ENCODE results near the gene PRMT1. TPM values are rescaled to one million over a fixed set of nuclear protein-coding genes. Genes with fewer than 3 reads are reported as not detected.
"Not testable (repeated sequence)": the region's sequence is repeated elsewhere in the genome, so short reads cannot be mapped to it uniquely, and the experiment has no call there.

PRMT1 gene
- total RNA-seq, 2 donors from 2014 or later: 142 to 300 TPM

DNA sequence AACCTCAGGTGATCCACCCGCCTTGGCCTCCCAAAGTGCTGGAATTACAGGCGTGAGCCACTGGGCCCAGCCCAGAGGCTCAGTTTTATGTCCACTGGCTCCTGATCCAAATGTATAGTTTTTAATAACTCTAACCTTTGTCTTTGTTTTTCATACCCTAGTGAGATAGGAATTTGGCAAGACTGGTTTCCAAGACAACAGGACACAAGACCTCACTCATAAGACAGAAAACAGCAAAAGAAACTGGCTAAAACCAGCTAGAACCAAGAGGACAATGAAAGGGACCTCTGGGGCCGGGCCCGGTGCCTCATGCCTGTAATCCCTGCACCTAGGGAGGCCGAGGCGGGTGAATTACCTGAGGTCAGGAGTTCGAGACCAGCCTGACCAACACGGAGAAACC lies 41.4 kb downstream of the PRMT1 start:
- Histone ChIP-seq H3K36me3 (no peaks in the 10 kb centered on the region), H3K27me3 (replicated peaks; ENCODE audit: insufficient read depth) (no peaks in the 10 kb centered on the region), H3K27ac (no peak overlapping the region), H3K9me3 (no peaks in the 10 kb centered on the region), H3K4me3 (no peak overlapping the region), H3K4me1 (replicated peaks) (no peaks in the 10 kb centered on the region)
- intact Hi-C loops (cut with DNase I): no loop called here
- no peak for DNase-seq (ENCODE audit: low spot score)
- no peak for TF ChIP-seq POLR2AphosphoS5 (IDR thresholded peaks at IDR 0.05)
- TF ChIP-seq CTCF (IDR thresholded peaks at IDR 0.05): no peak
- TF ChIP-seq POLR2A (IDR thresholded peaks at IDR 0.05): no peak
- WGBS: 71% methylated on average over 8 of the region's 8 CpGs

GRCh38 chr19:49718991-49719390 lies 41.9 kb downstream of the PRMT1 start:
- H3K4me1 ChIP-seq (replicated peaks): no peaks in the 10 kb centered on the region
- H3K4me3 ChIP-seq: no peak overlapping the region
- no peak for TF ChIP-seq POLR2A (IDR thresholded peaks at IDR 0.05)
- no peak for TF ChIP-seq CTCF (IDR thresholded peaks at IDR 0.05)
- no peak for TF ChIP-seq POLR2AphosphoS5 (IDR thresholded peaks at IDR 0.05)
- intact Hi-C loops (cut with DNase I): no loop called here
- no peak for DNase-seq (ENCODE audit: low spot score)
- no peaks in the 10 kb centered on the region for H3K27me3 ChIP-seq (replicated peaks; ENCODE audit: insufficient read depth)
- H3K27ac ChIP-seq: no peak overlapping the region
- no peaks in the 10 kb centered on the region for H3K9me3 ChIP-seq
- H3K36me3 ChIP-seq: no peaks in the 10 kb centered on the region
- WGBS: 75% methylated on average over 6 of the region's 6 CpGs

GRCh38 chr19:49719420-49719819 lies 42.3 kb downstream of the PRMT1 start:
- H3K4me1 ChIP-seq (replicated peaks); H3K9me3 ChIP-seq; intact Hi-C loops (cut with DNase I); H3K4me3 ChIP-seq; H3K27ac ChIP-seq; DNase-seq (ENCODE audit: low spot score); H3K36me3 ChIP-seq; H3K27me3 ChIP-seq (replicated peaks; ENCODE audit: insufficient read depth): not testable (repeated sequence)
- 72% methylated on average over 22 of the region's 22 CpGs for WGBS

- no peak for DNase-seq (ENCODE audit: low spot score)
These were observed 50.4 kb downstream of the PRMT1 start for GRCh38 chr19:49727217-49728030.

GRCh38 chr19:49730166-49730565 lies 53.1 kb downstream of the PRMT1 start:
- no peaks in the 10 kb centered on the region for H3K9me3 ChIP-seq
- no peak for DNase-seq (ENCODE audit: low spot score)
- no peaks in the 10 kb centered on the region for H3K27me3 ChIP-seq (replicated peaks; ENCODE audit: insufficient read depth)
- 90% methylated on average over 5 of the region's 5 CpGs for WGBS
- H3K36me3 ChIP-seq: no peaks in the 10 kb centered on the region
- TF ChIP-seq CTCF (IDR thresholded peaks at IDR 0.05) (no peak), POLR2AphosphoS5 (IDR thresholded peaks at IDR 0.05) (no peak), POLR2A (IDR thresholded peaks at IDR 0.05) (no peak)
- intact Hi-C loops (cut with DNase I): no loop called here
- H3K4me3 ChIP-seq: no peak overlapping the region
- H3K27ac ChIP-seq: no peak overlapping the region
- H3K4me1 ChIP-seq (replicated peaks): no peaks in the 10 kb centered on the region

More at GRCh38 chr19:49727217-49728030, 50.4 kb downstream of the PRMT1 start:
- H3K9me3 ChIP-seq: no peaks in the 10 kb centered on the region
- WGBS: 43% methylated on average over 23 of the region's 23 CpGs
- TF ChIP-seq POLR2AphosphoS5 (IDR thresholded peaks at IDR 0.05) (no peak), CTCF (IDR thresholded peaks at IDR 0.05) (no peak), POLR2A (IDR thresholded peaks at IDR 0.05) (no peak)
- intact Hi-C loops (cut with DNase I): no loop called here
- H3K4me3 ChIP-seq: no peak overlapping the region
- peak overlapping the region in 1 of 2 donors; percentile 11 for H3K27ac ChIP-seq
- H3K36me3 ChIP-seq: no peaks in the 10 kb centered on the region
- no peaks in the 10 kb centered on the region for H3K4me1 ChIP-seq (replicated peaks)
- no peaks in the 10 kb centered on the region for H3K27me3 ChIP-seq (replicated peaks; ENCODE audit: insufficient read depth)

Small RNA genes within 50 kb of the gene (microRNA-seq; reads per million reads assigned to microRNA genes)
- gene MIR5088: 0.34 reads per million

Small RNA genes within 50 kb of the gene (small RNA-seq; reads per million reads assigned to genes)
- gene MIR5088: 0.09 to 0.20 reads per million in 2 donors

Other genes with a start within 250 kb of the PRMT1 start
- gene SLC17A7, start 235.7 kb upstream of the PRMT1 start, total RNA-seq: under 1 TPM; 0.09 to 0.40 TPM
- gene PIH1D1, start 225.5 kb upstream of the PRMT1 start, total RNA-seq: 100 to 1,000 TPM in 1 of 2 donors, 10 to 100 TPM in 1; 93.0 to 123 TPM
- gene ALDH16A1, start 224.0 kb upstream of the PRMT1 start, total RNA-seq: 10 to 100 TPM; 24.3 to 42.0 TPM
- 10 to 100 TPM in 1 of 2 donors, 1 to 10 TPM in 1; 2.9 to 10.7 TPM for gene FLT3LG, start 203.1 kb upstream of the PRMT1 start, total RNA-seq
- 1,000 to 10,000 TPM; 2,414 to 3,956 TPM for gene RPL13A, start 189.7 kb upstream of the PRMT1 start, total RNA-seq
- gene RPS11, start 180.8 kb upstream of the PRMT1 start, total RNA-seq: 1,000 to 10,000 TPM; 4,118 to 4,499 TPM
- 100 to 1,000 TPM; 140 to 153 TPM for gene FCGRT, start 164.6 kb upstream of the PRMT1 start, total RNA-seq
- gene RCN3, start 149.3 kb upstream of the PRMT1 start, total RNA-seq: 10 to 100 TPM in 1 of 2 donors, 1 to 10 TPM in 1; 2.5 to 14.5 TPM
- 10 to 100 TPM; 62.9 to 91.7 TPM for gene NOSIP, start 96.7 kb upstream of the PRMT1 start, total RNA-seq
- gene PRRG2, start 96.0 kb upstream of the PRMT1 start, total RNA-seq: 10 to 100 TPM in 1 of 2 donors, 1 to 10 TPM in 1; 8.1 to 22.5 TPM
- gene PRR12, start 86.1 kb upstream of the PRMT1 start, total RNA-seq: 10 to 100 TPM; 24.0 to 41.9 TPM
- 10 to 100 TPM; 59.1 to 72.3 TPM for gene RRAS, start 37.1 kb upstream of the PRMT1 start, total RNA-seq
- gene SCAF1, start 35.1 kb upstream of the PRMT1 start, total RNA-seq: 10 to 100 TPM; 47.9 to 80.8 TPM
- gene IRF3, start 11.4 kb upstream of the PRMT1 start, total RNA-seq: 10 to 100 TPM; 53.4 to 58.0 TPM
- 10 to 100 TPM; 11.6 to 11.7 TPM for gene BCL2L12, start 11.3 kb upstream of the PRMT1 start, total RNA-seq
- 1 to 10 TPM in 1 of 2 donors, under 1 TPM in 1; 0.68 to 6.1 TPM for gene ADM5, start 12.3 kb downstream of the PRMT1 start, total RNA-seq
- gene CPT1C, start 13.8 kb downstream of the PRMT1 start, total RNA-seq: 1 to 10 TPM in 1 of 2 donors, under 1 TPM in 1; 0.96 to 5.5 TPM
- 10 to 100 TPM in 1 of 2 donors, not detected in 1; 10.6 TPM for gene TSKS, start 86.0 kb downstream of the PRMT1 start, total RNA-seq
- 100 to 1,000 TPM in 1 of 2 donors, 10 to 100 TPM in 1; 62.7 to 252 TPM for gene AP2A1, start 89.7 kb downstream of the PRMT1 start, total RNA-seq
- gene FUZ, start 136.0 kb downstream of the PRMT1 start, total RNA-seq: 10 to 100 TPM; 39.2 to 45.4 TPM
- gene MED25, start 141.0 kb downstream of the PRMT1 start, total RNA-seq: 100 to 1,000 TPM in 1 of 2 donors, 10 to 100 TPM in 1; 38.4 to 173 TPM
- 100 to 1,000 TPM; 179 to 252 TPM for gene PTOV1, start 173.9 kb downstream of the PRMT1 start, total RNA-seq
- gene PNKP, start 190.3 kb downstream of the PRMT1 start, total RNA-seq: 100 to 1,000 TPM in 1 of 2 donors, 10 to 100 TPM in 1; 64.9 to 128 TPM
- gene AKT1S1, start 200.1 kb downstream of the PRMT1 start, total RNA-seq: 10 to 100 TPM; 27.6 to 30.2 TPM
- 10 to 100 TPM; 33.0 to 51.4 TPM for gene TBC1D17, start 200.4 kb downstream of the PRMT1 start, total RNA-seq
- 1 to 10 TPM in 1 of 2 donors, under 1 TPM in 1; 0.14 to 2.5 TPM for gene IL4I1, start 219.6 kb downstream of the PRMT1 start, total RNA-seq